Measurements from ENCODE around the gene FAM120B.

Gene FAM120B

GRCh38 chr6:170288091-170288631 lies 18.4 kb upstream of the FAM120B start:
- no peak for DNase-seq

GRCh38 chr6:170288852-170289179 lies 17.7 kb upstream of the FAM120B start:
- DNase-seq = no peak

DNA sequence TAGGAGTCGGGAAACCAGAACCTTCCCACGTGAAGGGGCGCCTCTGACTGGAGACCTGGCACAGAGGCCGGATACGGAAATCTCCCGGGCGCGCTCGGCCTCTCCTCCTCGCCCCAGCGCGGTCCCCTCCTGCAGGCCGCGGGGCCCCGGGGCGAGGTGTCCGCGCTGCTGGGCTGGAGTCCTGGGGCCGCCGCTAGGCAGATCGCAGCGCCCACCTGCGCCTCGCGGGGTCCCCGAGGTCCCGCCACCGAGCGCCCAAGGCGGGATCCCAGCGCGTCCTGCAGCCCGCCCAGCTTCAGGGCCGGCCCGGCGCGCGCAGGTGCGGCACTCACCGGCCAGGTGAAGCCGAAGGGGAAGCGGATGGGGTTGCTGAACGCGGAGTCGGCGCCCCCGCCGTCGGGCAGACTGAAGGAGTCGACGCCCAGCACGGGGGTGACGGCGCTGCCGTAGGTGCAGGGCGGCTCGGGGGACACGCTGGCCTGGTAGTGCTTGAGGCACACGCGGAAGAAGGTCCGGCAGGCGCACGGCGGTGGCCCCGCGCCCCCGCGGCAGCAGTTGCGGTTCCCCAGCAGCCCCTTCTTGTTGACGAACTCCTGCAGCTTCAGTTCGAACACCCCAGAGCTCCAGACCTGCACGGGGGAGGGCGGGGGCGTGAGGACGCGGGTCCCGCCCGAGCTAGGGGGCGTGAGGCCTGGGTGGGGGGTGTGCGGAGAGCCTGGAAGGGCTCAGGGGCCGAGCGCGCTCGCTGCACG lies 17.2 kb upstream of the FAM120B start:
- no peak for DNase-seq

- DNase-seq = no peak
These were observed 16.6 kb upstream of the FAM120B start for GRCh38 chr6:170289951-170290295.

GRCh38 chr6:170290296-170291128 lies 16.0 kb upstream of the FAM120B start, which contains the start of gene DLL1:
Gene DLL1, minus strand, starts transcription at chr6:170291078. Its CDS starts 939 bp downstream, at chr6:170290139.
- DNase-seq = peak; percentile 12 to 29

DNA sequence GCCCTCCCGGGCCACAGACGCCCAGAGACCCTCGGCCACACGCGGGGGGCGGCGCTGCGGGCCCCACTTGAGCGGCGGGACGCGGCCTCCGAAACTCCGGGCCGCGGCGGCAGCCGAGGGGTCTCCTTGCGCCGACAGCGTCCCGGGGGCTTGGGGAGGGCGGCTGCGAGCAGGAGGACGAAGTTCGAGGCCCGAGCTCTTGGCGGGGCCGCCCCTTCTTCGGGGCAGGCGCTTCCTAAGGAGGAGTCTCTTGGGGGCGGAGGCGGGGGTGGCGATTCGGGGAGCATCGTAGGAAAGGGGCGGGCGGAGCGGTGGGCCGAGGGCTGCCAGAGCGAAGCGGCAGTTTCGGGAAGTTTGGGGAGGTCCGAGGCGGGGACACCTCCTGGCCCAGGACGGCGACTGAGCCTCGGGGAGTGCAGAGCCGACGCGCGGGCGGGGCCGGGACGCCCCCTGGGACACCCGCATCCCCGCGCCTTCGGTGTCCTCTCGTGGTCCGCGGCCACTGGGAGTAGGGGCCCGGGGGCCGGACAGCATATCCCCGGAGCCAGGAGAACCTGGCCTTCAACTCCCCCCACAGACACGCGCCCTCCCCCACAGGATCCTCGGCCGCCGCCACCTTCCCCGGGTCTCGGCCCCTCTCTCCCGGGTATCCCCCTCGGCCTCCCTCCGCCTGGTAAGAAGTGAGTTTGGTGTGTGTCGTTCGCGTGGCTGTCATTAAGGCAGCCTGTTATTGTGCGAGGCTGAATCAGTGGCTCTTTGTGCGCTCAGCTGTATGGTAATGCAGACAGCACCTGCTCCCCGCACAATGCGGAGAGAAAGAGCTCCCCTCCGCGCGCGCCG lies 15.1 kb upstream of the FAM120B start:
- peak; percentile 60 to 67 for DNase-seq

GRCh38 chr6:170292111-170292406 lies 14.5 kb upstream of the FAM120B start:
- no peak for DNase-seq

DNA sequence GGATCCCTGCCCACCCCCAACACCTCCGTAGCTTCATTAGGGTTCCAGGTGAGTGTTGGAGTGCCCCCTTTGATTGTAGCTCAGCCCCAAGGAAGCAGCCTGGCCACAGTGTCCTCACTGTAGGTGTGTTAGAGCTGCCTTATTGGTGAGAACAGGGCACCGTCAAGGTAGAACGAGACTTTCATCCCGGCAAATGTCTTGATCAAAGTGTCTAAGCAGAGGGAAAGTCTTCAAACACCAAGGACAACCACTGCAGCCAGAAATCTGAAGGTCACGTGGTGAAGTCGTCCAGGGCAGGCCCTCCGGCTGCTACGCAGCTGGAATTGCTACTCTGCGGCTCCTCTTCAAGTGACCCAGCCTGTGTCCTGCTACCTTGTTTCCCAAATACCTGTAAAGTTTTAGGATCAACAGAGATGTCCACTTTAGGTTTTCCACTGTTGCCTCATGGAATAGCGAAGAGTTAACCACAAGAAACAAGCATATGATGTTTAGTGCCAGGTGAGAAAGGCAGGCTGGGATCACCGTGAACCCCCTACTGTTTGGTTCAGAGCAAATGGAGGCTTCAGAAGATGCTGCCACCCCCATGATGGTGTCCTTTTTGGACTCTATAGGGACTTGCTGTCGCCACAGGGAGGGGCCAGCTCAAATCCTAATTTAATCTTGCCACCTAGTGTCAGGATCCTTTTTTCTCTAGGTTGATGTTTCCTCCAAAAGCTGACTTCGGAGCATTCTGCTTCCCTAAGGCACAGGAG lies 14.0 kb upstream of the FAM120B start:
- no peak for DNase-seq

- peak in 1 of 2 experiments; percentile 9 for DNase-seq
These were observed 13.0 kb upstream of the FAM120B start for GRCh38 chr6:170293341-170294231.

DNA sequence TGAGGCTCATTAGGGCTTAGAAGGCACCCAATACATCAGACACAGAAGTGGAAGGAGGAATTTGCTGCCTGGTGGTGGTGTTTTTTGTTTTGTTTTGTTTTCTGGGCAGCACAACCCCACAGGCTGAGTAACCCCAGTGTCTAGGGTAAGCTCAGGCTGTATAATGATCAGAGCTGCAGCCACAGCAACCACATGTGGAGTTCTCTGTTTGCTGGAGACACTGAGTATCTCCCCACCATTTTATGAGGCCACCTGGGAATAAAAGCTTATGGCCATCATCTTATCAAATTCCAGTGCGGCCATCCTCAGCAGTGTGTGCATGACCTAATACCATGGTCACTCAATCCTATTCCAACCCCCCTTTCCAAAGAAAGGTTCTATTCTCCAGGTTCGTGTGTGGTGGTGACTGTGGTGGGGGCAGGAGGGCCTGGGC lies 12.2 kb upstream of the FAM120B start:
- peak in 1 of 2 experiments; percentile 20 for DNase-seq

DNA sequence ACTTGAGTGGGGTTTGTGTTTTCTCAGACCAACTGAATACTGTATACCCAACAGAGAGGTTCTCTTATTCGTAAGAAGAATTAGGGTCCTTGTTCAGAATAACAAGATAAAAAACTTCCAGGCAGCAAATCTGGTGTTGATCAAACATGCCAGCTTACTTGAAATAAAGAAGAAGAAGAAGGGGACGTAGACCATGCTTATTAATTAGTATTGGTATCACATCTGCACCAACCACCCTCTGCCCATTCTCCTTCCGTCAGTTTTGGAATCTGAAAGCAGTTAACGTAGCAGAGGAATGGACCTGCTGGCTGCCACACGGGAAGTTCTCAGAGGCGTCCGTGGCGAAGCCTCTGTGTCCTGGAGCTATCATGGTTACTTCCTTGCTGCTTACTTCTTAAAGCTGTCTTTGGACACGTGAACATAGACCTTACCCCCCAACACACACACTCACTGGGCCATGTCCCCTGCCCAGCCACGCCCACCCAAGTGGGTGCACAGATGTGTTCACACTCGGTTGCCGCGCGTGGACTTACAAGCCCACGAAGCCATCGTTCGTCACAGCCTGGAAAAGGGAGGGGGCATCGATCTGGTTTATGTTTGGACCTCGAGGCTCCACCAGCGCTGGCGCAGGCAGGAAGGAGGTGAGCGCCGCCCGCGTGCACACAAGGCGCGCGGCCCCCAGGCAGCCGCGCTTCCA lies 11.6 kb upstream of the FAM120B start:
- DNase-seq = no peak

- DNase-seq = peak; percentile 23 to 46
These were observed 10.8 kb upstream of the FAM120B start for GRCh38 chr6:170295510-170296422.

GRCh38 chr6:170296423-170296745 lies 10.2 kb upstream of the FAM120B start:
- DNase-seq = no peak

DNA sequence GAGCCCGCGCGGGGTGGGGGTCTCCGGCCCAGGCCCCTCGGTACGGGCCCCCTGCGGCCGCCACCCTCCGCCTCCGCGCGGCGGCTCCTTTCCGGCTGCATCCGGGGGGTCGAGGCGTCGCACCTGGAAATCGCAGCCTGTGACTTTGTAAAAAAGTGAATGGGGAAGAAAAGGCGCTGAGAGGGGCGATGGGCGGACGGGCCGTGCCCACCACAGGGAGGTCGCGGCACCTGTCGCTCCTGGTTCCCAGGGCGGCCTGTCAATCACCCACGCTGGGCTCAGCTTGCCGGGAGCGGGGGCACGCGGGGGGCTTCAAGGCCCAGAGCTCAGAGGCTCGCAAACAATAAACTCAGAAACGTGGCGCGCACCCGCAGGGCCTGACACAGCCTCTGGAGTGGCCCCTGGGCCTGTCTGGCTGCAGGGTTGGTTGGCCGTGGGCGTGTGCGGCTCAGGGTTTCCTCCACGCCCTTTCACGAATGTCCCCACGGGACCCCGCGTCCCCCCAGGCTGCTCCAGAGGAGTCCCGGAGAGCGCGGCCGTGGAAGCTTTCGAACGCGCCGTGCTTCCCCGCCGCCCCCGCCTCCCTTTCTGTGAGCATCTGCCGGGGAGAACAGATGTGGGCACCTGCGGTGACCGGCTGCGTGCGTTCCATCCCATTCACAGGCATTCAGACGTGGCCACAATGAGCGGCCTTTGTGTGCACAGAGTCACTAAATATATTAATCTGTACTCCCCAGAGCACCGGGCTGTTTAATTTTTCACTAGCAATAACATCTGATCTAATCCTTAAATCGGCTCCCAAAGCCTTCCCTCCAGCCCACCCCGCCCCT lies 9.6 kb upstream of the FAM120B start:
- DNase-seq = peak; percentile 33 to 51

DNA sequence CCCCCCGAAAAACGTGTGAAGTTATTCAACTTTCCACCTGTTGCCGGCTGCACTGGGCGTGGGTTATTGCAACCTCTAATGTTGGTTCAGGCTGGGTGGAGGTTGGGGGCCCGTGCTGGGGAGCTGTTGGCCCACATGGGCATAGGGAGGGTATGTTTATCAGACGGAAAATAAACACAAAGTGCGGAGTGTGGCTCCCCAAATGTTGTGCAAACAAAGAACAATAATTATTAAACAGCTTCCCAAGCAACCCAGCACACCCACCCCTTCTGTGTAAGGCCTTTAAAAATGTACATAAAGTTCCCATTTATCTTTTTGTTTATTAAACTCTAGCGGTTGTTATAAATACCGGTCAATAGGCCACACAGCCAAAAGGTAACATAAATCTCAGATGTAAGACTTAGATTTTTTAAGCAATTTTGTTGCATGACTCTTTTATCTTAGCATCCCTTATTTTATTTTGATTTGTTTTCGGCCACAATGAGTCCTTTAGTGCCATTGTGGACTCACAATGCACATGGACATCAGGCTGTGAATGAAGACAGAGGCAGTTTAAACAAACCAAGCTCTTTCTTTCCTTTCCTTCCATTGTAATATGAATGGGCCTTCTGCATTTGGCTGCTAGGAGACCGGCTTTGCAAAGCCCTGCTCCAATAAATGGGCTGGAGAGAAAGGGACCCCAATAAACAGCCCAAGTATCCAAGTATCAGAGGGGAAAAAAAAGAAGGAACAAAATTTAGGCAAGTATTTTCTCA lies 8.8 kb upstream of the FAM120B start:
- peak; percentile 29 to 49 for DNase-seq

DNA sequence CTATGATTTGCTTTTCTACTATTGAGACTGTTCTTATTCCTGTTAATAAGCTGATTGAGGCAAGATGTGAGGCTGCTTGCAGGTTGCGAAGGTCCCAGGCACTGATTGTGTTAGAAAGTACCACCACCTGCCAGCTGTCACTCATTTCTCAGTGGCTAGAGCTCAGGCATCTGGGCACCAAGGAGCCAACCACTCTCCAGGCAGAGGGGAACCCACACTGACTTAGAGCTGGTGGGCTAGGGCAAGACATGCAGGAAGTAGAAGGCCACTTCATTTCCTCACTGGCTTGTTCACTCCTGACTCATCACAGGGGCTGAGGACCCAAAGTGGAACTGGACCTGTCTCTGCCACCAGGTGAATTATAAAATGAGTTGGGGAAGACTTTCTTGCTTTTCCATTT lies 7.9 kb upstream of the FAM120B start:
- no peak for DNase-seq

GRCh38 chr6:170301184-170301583 lies 5.4 kb upstream of the FAM120B start:
- no peak for DNase-seq

GRCh38 chr6:170305805-170306323 lies 694 bp upstream of the FAM120B start:
- DNase-seq = no peak

Data from NCI-H1930 (cell line).